Esophagus squamous epithelium (tissue), 4 donors: ENCODE results near the gene LARP4.

Experiments
- CTCF ChIP-seq, 6 experiments: fragments of 450-650 bp in 4 of 6; fragments of 200-600 bp in 2 of 6; sonication (generic) in 2 of 6; IDR thresholded peaks; one replicate each; pipeline ENCODE4 v1.5.1; 2016 to 2019; ENCODE audit warnings: antibody characterized with exemption in 6 of 6, mild to moderate bottlenecking in 4 of 6, moderate library complexity in 4 of 6
- POLR2A ChIP-seq, 4 donors: fragments of 450-650 bp; IDR thresholded peaks; one replicate each; pipeline ENCODE4 v1.6.1; 2017; ENCODE audit warnings: antibody characterized with exemption in 4 of 4, mild to moderate bottlenecking in 4 of 4, moderate library complexity in 3 of 4

GRCh38 chr12:50483488-50483887 is 82.8 kb downstream of the LARP4 start:
- no peak for TF ChIP-seq CTCF (IDR thresholded peaks at IDR 0.05)
- TF ChIP-seq POLR2A (IDR thresholded peaks at IDR 0.05), result no peak
